Measurements from ENCODE around the gene DYNLT4. TPM values are rescaled to one million over a fixed set of nuclear protein-coding genes. Genes with fewer than 3 reads are reported as not detected.

The DYNLT4 gene
- total RNA-seq, 4 donors from 2014 or later = 1.1 TPM; not detected in 3

DNA sequence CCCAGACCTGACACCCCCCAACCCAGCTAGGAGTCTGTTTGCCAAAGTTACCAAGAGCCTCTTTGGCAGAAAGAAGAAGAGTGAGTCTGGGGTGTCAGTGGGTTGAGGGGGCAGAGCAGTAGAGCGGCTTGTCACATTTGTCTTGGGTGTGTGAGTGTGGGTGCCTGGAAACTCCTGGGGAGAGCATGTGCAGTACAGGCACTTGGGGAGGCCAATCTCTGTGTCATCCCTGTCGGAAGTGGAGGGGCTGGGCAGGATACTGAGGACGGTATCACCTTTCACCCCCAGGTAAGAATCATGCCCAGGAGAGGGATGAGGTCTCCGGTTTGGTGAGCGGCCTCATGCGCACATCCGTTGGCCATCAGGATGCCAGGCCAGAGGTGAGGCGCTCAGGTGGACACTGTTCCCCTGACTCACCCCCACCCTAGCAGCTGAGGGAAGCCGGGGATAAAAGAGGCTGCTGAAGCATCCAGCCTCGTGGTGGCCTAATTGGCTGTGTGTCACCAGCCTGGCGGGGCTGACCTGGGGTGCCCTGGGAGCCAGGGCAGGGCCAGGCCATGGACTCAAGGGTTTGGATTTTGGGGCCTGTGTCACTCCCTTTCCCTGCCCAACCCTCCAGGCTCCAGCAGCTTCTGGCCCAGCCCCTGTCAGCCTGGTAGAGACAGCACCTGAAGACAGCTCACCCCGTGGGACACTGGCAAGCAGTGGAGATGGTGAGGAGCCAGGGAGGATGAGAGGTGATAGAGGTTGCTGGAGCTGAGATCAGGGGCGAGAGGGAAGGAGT lies 3.6 kb downstream of the DYNLT4 start:
- TF ChIP-seq, protein P1, sequence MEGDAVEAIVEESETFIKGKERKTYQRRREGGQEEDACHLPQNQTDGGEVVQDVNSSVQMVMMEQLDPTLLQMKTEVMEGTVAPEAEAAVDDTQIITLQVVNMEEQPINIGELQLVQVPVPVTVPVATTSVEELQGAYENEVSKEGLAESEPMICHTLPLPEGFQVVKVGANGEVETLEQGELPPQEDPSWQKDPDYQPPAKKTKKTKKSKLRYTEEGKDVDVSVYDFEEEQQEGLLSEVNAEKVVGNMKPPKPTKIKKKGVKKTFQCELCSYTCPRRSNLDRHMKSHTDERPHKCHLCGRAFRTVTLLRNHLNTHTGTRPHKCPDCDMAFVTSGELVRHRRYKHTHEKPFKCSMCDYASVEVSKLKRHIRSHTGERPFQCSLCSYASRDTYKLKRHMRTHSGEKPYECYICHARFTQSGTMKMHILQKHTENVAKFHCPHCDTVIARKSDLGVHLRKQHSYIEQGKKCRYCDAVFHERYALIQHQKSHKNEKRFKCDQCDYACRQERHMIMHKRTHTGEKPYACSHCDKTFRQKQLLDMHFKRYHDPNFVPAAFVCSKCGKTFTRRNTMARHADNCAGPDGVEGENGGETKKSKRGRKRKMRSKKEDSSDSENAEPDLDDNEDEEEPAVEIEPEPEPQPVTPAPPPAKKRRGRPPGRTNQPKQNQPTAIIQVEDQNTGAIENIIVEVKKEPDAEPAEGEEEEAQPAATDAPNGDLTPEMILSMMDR (IDR thresholded peaks at IDR 0.05; ENCODE audit: low read depth) = no peak

GRCh38 chr1:44803062-44803311 lies 4.2 kb downstream of the DYNLT4 start:
- TF ChIP-seq, protein P1 (IDR thresholded peaks at IDR 0.05; ENCODE audit: low read depth) = no peak

DNA sequence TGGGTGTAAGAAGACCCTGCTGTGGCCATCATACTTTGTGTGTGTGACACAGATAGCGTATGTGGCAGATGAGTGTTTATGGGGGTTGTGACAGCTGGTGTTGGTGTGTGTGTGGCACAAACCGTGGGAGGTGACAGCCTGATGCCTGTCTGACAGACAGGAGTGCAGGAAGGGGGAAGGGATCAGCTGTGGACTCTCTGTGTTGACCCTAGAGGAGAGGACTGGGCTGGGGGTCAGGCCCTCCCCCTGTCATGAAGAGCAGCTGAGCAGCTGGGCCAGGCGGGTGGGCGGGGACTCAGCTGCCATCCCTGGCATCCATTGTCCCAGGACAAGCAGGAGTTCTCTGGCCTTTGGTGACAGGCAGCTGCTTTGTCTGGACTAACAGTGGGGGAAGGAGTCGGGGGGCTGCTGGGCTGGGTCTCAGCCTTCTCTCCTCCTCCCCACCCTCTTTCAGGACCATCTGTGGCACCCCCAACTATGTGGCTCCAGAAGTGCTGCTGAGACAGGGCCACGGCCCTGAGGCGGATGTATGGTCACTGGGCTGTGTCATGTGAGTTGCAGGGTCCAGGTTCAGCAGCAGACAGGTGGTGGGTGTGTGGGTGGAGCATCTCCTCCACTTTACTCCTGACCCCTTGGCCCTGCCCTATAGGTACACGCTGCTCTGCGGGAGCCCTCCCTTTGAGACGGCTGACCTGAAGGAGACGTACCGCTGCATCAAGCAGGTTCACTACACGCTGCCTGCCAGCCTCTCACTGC lies 4.7 kb downstream of the DYNLT4 start:
- TF ChIP-seq, protein P1 (IDR thresholded peaks at IDR 0.05; ENCODE audit: low read depth) = no peak

- TF ChIP-seq, protein P1 (IDR thresholded peaks at IDR 0.05; ENCODE audit: low read depth) = no peak
Measured at GRCh38 chr1:44801491-44802305, 5.5 kb downstream of the DYNLT4 start.

GRCh38 chr1:44799770-44800584 lies 7.2 kb downstream of the DYNLT4 start, which contains the start of gene PLK3:
TSS of gene PLK3 (plus strand) at chr1:44800377. CDS start at chr1:44800464, 87 bp downstream.
- TF ChIP-seq, protein P1 (IDR thresholded peaks at IDR 0.05; ENCODE audit: low read depth) = no peak

DNA sequence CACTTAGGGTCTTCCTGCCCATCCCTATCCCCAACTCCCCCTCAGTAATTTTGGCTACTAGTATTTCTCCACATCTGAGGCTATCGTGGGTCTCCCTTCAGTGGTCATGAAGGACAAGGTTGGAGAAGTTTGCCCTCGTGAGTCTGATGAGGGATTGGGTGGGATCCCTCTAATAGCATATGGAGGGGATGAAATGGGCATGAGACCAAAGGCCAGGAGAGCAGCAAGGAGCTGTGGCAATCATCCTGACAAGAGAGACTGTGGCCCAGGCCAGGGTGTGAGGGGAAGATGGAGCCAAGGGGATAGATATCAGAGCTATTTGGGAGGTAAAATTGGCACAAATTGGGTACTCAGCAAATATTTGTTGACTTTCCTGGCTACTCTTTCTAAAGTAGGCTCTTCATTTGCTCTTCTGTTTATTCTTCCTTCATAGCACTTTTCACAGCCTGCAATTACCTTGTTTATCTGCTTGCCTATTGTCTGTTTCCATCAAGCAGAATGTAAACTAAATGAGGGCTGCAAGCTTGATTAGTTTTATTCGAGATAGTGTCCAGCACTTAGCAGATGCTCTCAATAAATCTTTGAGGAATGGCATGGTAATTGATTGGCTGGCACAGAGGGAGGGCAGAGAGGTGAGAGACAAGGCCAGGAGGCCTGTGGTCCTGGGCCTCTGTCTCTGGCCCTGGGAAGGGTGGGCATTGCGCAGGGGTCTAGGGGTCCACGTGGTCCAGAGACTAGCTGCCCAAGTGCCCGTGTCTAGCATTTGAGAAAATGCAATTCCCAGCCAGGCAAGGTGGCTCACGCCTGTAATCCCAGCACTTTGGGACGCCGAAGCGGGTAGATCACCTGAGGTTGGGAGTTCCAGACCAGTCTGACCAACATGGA lies 8.4 kb downstream of the DYNLT4 start:
- TF ChIP-seq, protein P1 (IDR thresholded peaks at IDR 0.05; ENCODE audit: low read depth) = no peak
